GM23248 (cell line): Measurements from ENCODE around the gene KRCC1.

Experiments
- EZH2 ChIP-seq: fragments of 200-600 bp; sonication (generic); IDR thresholded peaks from 2 replicates; pipeline ENCODE4 v1.6.1; 2018; ENCODE audit warnings: antibody characterized with exemption, mild to moderate bottlenecking; ENCODE audit not compliant: insufficient read depth, poor library complexity, severe bottlenecking
- EZH2phosphoT487 ChIP-seq: fragments of 200-600 bp; sonication (generic); IDR thresholded peaks from 2 replicates; pipeline ENCODE4 v1.6.1; 2018; ENCODE audit warnings: antibody characterized with exemption, moderate library complexity, mild to moderate bottlenecking, low read depth; ENCODE audit not compliant: insufficient read depth

DNA sequence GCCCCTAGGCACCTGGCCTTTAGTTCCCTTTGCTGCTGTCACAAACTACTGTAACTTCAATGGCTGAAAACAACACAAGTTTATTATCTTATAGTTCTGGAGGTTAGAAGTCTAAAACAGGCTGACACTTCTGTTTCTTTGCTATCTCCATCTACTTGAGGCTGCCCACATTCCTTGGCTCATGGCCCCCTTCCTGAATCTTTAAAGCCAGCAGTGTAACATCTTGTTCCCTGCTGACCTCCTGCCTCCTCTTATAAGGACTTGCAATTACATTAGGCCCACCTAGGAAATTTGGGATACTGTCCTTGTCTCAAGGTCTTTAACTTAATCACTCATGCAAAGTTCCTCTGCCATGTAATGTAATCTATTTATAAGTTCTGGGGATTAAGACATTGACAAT, 18.6 kb upstream of the KRCC1 start:
- TF ChIP-seq EZH2 (no peak), EZH2phosphoT487 (no peak)
